Fibroblast of skin of scalp (primary cell): ENCODE results near the gene PSMB7.

Source experiments
- DNase-seq: peaks from one replicate; pipeline ENCODE4 v3.0.0-alpha.2; 2013

The PSMB7 gene

DNA sequence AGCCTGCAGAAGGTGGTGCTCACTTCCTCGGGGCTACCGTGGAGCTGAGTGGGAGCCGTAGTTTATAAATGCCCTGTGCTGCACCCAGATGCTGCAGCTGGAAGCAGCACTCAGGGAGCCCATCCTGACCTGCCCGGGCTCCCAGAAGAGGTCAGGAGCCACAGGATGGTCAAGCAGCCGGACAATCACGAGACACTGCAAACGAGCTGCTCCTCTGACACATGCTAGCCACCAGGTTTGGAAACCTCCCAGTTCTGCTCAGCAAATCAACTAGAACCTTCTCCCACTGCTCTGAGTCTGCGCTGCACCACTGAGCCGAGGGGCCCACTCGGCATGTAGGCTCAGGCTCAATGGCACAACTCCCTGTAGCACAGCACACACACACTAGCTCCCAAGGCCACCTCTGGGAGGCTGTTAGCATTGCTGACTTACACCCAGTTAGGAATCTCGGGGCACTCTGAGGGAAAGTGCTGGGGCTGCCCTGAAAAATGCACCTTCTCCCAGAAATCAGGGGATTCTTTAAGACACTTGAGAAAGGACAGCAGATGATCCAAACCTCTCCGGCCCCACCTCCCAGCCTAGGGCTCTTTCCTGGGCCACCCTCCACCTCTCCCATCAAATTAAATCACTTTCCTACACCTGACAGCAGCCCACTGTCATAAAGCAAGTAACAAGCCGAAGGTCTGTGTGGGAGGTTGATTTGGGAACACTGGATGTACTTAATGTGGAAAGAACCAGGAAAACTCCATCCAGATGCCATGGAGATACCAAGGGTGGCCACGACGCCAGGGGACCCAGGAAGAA lies 59.1 kb downstream of the PSMB7 start:
- DNase-seq, result no peak

DNA sequence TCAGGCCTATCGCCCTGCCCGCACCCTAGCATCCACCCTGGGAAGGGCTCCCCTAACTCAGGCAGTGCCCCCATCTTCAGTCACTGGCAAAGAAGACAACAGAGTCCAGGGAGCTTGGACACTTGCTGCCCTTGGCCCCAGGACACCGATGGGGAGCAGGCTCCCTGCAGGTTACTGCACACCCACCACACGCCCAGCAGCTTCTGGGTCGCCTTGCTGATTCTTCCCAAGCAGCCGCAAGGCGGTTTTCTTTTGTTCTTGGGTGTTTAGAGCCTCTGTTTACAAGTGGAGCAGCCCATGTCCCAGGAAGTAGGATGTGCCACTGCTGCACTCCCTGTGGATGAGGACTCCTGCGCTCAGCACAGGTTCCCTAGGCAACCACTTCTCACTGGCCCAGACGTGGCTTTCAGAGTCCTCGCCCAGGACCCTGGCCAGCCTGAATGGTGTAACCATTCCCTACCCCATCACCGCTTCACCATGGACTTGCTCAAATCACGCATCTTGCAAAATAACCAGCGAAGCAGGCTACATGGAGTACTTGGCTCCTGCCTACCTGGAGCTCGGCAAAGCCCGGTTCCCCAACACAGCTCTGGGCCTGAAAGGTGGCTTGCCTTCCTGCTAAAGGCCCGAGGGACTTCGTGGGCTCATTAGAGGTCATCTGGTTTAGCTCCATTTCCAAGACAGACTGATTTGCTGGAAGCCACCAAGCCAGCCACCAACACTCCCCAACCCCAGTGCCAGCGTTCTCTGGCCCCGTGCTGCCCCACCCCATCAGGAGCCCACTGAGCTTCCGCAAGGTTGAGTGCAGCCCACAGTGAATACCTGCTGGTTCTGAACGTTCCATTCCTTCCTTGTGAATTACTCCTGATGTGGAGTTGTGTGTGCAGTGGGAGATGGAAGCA lies 60.0 kb downstream of the PSMB7 start:
- DNase-seq, result no peak

DNA sequence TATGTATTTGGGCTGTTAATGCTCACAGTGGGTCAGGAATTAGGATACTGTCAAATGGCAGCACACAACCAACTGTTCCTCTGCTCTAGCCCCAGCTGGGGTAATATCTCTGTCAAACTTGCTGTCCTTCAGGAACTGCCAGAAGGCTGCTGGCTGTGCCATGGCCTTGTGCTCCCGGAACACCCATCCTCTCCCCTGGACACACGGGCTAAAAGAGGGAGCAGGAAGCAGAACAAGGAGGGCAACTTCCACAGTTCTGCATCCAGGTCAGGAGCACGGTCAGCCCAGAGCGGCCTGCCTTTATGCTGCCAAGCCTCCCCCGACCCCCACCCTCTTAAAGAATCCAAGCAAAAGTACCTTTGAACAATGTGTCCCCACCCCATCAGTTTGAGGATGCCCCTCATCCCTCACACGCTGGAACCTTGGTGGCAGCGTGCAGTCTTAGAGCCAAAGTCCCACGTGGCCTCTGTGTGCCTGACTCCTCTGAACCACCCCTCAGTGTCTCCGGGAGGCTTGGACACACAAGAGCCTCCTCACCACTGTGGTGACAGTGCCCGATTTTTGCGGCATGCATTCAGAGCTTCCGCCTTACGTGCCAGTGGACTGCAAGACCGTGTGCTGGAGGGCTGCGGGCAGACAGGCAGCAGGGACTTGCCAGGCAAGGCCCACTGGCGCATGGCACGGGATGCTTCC lies 60.8 kb downstream of the PSMB7 start:
- DNase-seq, result no peak

DNA sequence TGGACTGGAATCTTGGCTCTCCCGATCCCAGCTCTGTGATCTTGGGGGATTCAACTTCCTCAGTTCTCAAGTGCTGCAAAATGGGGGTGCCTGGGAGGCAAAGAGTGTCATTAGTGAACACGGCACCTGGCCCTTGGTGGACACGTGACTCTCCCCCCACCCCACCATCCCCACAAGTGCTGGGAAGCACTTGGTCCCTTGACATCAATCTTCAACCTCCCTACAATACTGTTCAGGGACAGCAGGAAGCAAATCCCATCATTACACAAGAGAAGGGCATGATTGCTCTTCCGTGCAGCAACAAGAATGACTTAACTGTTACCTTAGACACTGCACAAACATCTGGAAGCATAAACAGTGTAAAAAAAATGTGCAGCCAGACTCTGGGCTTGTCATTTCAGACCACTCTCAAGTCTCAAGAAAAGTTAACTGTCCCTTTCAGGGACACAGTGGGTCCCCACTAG lies 61.4 kb downstream of the PSMB7 start:
- no peak for DNase-seq

DNA sequence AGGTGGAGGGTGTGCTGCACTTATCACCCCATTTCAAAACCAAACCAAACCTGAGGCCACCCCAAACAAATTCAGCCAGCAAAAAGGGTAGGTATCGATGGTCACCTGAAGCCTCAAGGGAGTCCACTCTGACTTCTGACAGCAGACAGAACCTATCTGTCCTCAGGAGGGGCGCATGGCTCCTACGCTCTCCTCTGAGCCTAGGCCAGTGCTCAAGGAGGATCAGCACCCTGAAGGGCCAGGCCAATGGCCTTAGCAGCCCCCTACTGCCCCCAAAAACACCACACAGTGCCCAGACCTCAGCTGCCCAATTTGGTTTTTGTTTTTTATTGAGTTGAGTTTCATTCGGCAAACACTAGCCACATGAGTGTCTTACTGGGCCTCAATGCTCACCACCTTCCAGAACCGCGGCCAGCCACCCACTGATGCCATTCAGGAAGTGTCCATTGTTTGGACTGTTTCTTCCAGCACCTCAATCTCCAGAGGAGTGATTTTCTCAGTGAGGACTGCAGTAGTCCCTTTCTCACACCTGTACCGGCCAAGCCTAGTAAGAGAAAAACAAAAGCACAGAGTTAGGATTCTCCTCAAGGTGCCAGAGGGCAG lies 62.0 kb downstream of the PSMB7 start:
- DNase-seq, result no peak

DNA sequence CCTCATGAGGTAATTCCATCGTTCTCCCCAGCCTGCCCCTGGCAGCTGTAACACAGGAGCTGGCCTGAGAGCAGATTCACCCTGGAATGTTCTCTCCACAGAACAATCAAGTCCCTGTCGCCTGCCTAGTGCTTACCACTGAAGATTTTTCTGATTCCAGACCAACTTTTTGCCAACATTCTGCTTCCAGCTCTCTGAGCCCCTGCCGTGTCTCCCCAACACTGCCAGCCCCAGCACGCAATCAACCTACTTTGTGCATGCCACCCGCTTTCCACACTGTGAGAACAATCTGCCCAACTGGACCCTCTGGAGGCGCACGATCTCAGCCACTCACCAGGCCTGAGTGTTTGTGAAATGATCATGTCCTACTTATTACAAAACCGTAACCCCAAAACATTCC lies 62.6 kb downstream of the PSMB7 start:
- DNase-seq, result no peak

DNA sequence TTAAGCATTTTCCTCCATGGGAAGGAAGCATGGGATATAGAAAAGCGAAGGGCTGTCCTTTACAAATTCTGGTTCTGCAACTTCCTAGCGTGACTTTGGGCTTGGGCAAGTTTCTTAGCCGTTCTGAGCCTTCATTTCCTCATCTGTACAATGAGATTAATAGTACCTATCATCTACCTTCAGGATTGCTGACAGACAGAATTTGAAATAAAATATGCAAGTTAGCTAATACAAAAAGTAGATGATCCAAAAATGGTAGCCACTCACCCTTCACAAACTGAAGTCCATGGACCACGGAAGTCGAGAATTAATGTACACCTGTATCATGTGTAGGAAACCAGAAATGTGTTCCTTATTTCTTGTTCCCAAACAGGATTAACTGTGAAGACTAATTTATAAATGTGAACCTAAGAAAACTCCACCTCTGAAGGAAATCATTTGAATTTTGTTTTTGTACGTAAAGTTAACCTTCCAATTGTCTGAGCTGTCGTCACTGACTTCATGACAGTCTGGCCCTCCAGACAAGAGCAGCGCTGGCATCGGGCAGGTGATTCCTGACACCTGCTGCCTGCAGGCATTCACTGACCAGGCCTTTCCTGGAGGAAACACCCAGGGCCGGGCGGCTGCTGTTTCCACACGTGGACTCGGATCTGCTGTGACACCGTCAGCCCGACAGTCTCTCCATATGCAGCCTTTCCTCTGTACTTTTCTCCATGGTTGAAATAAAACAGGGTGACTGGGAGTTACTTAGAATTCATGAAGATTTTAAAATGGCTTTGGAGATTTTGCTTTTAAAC lies 63.4 kb downstream of the PSMB7 start:
- DNase-seq, result no peak

DNA sequence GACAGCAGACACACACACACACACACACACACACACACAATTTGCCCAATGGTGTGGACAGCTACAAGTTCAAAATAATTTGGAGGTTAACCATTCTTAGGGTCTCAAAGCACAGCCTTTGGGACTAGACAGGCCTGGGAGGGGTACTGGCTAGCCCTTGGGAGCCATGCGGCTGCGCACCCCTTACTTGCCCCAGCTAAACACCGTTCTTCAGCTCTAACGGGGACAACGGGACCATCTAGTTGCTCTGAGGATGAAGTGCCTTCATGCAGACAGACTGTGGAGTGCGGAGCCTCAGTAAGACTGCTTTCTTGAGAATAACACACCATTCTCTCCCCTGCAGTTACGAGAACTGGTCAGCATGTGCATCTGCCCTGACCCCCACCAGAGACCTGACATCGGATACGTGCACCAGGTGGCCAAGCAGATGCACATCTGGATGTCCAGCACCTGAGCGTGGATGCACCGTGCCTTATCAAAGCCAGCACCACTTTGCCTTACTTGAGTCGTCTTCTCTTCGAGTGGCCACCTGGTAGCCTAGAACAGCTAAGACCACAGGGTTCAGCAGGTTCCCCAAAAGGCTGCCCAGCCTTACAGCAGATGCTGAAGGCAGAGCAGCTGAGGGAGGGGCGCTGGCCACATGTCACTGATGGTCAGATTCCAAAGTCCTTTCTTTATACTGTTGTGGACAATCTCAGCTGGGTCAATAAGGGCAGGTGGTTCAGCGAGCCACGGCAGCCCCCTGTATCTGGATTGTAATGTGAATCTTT lies 64.6 kb downstream of the PSMB7 start:
- DNase-seq, result no peak

DNA sequence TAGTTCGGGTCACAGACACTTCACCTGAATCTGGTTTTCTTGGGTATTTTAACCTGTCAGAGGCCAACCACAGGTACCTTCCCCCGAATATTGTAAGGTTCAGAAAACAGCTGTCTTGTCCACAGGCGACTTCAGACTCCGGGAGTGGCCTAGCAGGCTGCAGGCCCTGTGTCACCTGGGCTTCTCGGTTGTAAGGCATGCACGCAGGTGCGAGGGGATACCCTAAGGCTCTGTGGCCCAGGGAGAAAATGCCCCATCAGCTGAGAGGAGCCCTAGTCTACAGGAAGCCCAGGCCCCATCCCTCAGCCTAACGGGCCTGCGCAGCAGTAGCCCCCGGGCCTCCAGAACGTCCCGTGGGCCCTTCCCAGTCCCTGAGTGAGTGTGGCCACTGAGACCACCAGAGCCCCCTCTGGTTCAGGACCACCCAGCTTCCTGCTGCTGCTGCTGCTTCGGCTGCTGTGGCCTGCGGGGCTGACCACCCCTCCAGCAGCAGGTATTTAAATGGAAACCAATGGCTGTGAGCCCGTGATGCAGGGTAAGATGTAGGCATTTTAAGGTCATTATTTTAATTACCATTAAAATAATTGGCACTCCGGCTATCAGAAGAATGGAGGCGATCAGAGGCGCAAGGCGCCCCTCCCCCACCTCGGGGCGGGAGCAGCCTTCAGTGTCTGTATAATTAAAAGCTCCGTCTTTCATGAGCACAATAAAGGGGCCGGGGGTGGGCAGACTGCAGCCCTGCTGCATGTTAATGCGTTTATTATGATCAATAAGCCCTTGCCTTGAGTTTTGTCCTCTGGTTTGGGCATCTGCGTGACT lies 65.4 kb downstream of the PSMB7 start:
- no peak for DNase-seq

DNA sequence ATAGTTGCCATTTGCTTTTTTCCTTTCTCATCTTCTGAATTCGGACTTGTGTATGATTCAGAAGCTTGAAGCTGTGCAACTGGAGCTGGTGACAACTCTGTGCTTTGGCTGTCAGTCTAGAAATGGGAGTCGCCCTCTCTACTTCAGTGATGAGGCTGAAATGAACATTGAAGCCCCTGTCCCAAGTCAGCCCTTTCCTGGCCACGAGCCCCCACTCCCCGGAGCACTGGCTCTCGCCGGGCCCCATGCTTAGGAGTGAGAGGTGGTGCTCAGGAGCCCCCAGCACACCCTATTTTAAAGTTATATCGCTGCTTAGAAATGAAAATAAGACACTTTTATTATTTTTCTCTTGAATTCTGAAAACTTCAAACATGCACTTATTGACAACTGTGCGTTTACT lies 66.0 kb downstream of the PSMB7 start:
- DNase-seq, result no peak

DNA sequence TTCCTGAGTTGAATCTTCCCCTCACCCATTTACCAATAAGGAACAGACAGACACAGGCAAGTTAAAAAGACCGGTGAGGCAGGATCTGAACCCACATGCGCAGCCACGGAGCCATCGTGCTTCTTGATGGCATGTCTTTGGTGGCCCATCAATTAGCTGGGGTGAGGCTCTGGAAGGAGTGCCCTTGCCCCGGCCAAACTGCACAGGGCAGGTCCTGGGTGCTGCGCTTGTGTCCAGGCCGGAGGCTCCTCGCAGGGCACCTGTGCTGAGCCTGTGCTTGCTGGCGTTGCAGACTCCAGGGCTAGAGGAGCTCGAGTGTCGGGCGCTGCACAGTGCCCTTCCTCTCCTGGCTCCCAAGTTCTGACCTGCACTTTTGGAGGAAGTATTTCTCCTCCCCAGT lies 66.4 kb downstream of the PSMB7 start:
- DNase-seq, result no peak

DNA sequence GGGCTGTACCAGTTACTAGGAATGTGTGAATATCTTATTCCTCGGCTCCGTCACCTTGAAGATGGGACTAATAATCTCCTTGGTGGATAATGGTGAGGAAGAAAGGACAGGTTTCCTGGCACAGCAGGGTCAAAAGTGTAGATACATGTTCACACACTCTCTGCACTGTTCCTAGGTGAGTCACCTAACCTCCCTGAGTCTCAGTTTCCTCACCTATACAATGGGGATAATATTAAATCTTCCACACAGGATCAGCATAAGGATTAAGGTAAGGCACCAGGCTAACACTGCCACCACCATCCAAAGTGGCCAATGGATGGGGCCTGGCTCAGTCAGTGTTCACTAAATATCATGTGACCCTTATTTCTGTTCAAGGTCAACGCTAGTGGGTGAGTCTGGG lies 66.9 kb downstream of the PSMB7 start:
- DNase-seq, result no peak

DNA sequence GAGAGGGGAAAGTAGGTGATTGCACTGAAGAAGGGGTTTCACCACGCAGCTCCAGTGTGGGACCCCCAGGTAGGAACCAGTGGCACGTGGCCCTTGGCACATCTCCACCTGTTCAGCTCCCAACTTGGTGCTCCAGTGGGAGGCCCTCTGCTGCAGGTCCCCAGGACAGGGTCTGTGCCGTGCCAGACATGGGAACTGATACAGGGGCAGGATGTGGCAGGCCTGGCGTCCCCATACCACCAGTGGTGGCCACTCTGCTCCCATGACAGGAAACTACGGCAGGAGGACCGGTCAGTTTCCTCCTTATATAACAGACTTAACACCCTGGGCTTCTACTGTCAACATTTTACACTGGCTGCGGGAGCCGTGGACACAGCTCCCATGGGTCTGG lies 67.3 kb downstream of the PSMB7 start:
- no peak for DNase-seq

DNA sequence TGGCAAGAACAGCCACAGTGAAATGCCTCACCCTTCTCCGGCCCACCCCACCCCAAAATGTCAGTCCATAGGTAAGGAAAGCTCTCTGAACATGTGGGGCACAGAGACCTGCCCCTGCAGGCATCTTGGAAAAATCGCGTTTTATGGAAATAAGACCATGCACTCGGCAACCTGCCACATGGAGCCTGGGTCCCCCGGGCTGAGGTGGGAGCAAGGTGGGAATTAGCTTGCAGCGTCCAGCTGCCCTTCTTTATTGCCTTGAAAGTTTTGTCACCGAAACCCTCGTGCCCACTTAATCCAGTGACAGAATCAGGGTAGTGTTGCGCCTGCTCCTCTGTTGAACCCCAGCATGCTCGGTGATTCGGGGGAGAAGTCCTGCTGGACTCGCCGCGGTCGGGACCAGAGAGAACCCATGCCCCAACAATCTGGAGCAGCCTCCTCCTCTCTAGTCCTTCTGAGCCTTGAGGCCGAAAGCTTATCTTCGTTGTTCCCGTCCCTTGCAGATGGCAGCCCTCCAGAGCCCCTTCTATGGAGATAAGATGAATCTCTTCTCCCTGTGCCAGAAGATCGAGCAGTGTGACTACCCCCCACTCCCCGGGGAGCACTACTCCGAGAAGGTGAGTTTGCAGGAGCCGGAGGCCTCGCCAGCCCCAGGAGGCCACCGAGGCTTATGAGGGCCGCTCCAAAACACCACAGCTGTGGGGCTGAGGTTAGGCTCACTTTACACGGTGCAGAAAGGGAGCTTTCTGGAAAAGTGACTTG lies 67.9 kb downstream of the PSMB7 start:
- no peak for DNase-seq

DNA sequence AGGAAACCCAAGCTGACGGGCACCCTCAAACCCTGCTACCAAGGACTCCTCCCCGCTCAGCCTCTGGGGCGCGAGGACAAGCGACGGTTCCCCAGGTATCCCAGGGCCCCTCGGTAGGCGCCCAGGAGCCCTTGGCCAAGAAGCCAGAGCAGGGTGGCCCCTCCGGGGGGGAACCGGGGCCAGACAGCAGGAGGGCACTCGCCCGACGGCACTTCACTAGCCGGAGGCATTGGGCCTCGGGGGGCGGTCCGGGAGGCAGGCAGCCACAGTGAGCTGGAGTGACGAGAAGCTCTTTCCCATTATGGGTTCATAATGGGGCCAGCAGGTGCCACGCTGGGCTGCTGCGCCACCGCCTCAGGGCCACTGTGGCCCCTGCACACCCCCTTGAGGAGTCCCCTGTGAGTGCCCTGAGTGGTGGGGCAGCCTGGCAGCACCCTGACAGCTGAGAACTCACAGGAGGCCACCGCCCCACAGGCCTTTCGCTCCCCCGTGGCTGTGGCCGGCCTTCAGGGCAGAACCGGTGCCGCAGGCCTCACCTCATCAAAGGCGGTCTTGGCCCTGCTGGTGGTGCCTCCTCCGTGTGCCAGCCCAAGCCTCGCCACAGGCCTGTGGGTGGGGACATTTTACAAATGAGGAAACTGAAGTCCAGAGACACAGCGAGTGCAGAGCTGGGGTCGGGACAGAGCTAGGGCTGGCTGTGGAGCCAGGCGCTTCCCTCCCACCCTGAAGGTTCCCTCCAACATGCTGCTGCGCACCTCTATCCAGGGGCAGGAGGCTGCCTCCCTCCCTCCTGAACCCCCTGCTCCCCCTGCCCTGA lies 68.7 kb downstream of the PSMB7 start:
- DNase-seq, result no peak

DNA sequence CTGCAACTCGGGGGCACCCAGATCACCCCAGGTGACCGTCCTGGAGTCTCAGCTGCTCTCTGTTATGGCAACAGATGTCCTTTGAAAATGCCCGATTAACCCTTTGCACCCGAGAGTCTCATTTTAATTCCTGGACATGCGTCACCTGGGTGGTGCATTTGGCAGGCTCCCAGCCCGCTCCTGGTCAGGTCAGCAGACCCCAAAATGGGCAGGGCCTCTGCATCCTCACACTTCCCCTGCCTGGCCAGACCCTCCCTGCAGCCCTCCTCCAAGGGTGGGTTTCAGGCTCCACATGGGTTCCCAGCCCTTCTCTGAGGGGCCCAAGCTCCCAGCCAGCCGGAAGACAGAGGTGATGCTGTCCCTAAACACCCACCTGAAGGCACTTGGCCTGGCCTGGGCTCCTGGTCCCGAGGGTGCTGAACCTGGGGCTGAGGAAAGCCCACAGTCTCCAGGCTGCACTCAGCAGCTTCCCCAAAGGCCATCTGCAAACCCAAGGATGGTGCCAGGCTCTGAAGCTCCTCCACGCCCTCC lies 69.4 kb downstream of the PSMB7 start:
- no peak for DNase-seq

DNA sequence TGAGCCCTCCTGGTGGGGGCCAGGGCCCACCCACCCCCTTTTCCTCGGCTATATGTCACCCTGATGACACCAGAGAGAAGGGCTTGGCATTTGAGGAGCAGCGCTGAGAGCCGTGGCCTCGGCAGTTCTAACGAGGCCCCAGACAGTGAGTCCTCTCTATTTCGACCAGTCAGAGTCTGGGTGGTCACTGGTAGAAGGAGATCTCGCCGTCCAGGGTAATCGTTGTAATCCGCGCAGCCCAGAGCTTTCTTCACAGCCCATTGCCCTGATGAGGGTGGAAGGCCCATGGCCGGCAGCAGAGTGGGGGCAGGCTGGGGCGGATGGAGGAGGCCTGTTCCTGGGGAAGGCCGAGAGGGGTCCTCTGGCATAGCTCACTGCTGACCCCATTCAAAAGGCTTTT lies 70.2 kb downstream of the PSMB7 start:
- no peak for DNase-seq
